ENCODE data around the gene PKP3.

GRCh38 chr11:387193-387793 is 6.7 kb upstream of the PKP3 start:
- TF ChIP-seq TAF1 (IDR thresholded peaks at IDR 0.05; ENCODE audit: control insufficient read depth, extremely low read depth, insufficient read depth, low read length, severe bottlenecking): no peak
- no peak for TF ChIP-seq CBX5 (IDR thresholded peaks at IDR 0.05; ENCODE audit: borderline replicate concordance, low read depth)
- TF ChIP-seq CTCF (IDR thresholded peaks at IDR 0.05 in 2 of 3, conservative IDR thresholded peaks at IDR 0.05 in 1 of 3; ENCODE audit: insufficient read depth in 2 of 3, low read depth in 1 of 3, low read length in 3 of 3): no peak

Data from K562 (cell line).